HG03095 (cell line): ENCODE data around the gene AGAP4.
"Not testable (repeated sequence)": the region's sequence is repeated elsewhere in the genome, so short reads cannot be mapped to it uniquely, and the experiment has no call there.

ENCODE experiments used
- ATAC-seq: cut with Tn5 transposase; IDR thresholded peaks from one replicate; pipeline ENCODE4 v1.9.1; 2021; ENCODE audit warnings: moderate library complexity; ENCODE audit not compliant: unreplicated experiment

Gene AGAP4

DNA sequence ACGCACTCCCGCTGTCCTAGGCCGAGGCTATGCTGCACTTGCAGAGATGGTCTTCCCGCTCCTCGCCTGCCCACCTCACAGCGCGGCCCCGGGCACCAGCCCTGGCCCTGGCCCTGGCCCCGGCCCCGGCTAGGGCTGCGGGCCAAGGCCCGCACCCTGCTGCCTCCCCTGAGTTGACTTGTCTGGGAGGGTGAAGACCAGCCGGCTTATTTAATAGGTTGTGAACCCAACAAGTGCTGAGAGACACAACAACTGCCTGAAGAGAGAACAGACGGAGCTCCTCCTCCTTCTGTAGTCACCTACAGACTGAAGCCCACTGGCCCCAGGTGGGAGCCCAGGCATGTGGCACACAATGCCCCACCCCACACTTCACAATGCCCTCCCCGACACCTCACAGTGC lies at the start of gene AGAP4:
AGAP4 (minus strand) TSS at position 101 of the 400 bp plus-strand sequence. CDS start 153 bp downstream, outside the sequence.
- ATAC-seq: not testable (repeated sequence)

DNA sequence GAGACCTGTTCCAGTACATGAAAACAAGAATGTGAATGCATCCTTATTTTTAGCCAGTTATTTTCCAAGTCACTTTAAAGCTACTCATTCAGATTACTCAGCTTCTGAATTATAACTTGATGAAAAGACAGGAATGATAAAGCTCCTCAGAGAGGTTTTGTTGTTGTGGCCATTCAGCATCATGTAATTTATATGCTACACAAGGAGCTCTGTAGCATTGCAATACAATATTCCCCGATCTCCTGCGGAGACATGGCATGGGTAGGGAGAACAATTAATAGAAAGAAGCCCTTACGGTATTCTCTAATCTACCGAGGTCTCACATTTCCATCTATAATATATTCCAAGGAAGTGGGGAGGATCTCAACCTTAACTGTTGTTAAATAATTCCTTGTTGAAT lies 43.4 kb upstream of the AGAP4 start:
- not testable (repeated sequence) for ATAC-seq

- ATAC-seq: not testable (repeated sequence)
Observed at GRCh38 chr10:45889539-45890230, 42.4 kb upstream of the AGAP4 start.

DNA sequence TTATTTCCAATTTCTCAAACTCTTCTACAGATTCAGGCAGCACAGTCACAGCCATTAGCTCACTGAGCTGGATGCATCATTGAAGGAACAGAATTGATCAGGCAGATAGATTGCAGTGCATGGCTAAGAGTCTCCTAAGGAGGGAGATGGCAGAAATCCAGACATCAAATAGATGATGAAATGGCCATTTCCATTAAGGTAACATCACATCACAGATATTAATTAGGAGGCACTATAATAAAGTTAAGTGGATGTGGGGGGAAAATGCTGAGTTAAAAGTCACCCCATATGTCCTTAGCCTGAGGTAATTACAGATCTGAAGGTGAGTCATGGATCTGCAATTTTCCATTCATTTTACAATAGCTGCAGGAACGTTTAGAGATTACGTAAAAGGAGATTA lies 35.6 kb upstream of the AGAP4 start:
- not testable (repeated sequence) for ATAC-seq

GRCh38 chr10:45865404-45865803 lies 18.1 kb upstream of the AGAP4 start:
- not testable (repeated sequence) for ATAC-seq

GRCh38 chr10:45864264-45864663 lies 17.0 kb upstream of the AGAP4 start:
- not testable (repeated sequence) for ATAC-seq

- not testable (repeated sequence) for ATAC-seq
Observed at GRCh38 chr10:45863632-45864031, 16.3 kb upstream of the AGAP4 start.

DNA sequence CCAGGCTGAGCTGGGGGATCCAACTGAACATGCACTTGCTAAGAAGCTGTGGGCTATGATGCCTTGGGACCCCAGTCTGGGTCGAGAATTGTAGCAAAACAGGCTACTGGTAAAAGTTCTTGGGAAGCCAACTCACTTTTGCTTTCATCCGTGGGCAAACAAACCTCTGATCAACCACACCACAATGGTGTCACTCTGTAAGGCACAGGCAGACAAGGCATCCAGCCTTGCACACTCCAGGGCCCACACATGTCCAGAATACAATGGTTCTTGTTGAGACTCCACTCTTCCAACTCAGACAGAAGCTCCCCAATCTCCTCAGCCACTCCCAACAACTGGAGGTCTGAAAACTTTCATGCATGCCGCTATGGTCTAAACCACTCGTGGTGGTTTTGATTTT lies 10.6 kb upstream of the AGAP4 start:
- ATAC-seq: not testable (repeated sequence)

GRCh38 chr10:45848467-45848866 lies 1.2 kb upstream of the AGAP4 start:
- ATAC-seq: not testable (repeated sequence)

- not testable (repeated sequence) for ATAC-seq
Observed at GRCh38 chr10:45822918-45823317, 24.4 kb downstream of the AGAP4 start.

GRCh38 chr10:45820107-45820830 lies 27.0 kb downstream of the AGAP4 start:
- not testable (repeated sequence) for ATAC-seq

DNA sequence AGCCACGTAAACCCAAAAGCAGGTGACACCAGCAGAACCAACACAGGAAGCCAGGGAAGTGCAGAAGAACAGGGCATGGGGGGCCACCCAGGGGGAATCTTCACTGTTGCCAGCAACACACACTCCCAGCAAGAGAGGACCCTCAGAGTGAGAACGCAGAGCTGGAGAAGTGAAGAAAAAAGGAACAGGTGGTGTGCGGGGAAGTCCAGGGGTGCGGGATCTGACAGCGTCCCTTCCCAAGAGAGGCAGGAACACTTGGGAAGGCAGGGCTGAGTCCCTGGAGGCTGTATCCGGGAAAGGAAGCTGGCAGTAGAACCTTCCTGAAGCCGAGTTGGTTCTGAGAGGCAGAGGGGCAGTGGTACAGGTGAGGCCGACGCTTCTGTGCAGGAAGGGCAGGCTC lies 27.7 kb downstream of the AGAP4 start:
- no peak for ATAC-seq

DNA sequence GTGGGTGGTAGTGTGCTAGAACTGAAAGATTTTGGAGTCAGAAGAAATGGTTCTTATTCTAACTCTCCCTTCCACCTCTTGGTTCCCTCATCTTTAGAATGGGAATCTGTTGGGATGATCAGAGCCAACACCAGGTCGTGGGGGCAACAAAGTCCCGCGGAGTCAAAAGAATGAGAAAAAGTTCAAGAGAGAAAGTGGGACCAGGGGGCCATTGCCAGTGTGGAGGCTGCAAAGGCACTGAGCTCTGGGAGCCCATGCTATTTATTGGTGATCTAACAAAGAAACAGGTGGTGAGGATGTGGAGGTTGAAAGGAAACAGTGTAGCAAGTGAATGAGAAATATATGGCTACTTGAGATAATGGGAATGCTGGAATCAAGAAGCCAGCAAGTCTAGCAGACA lies 29.4 kb downstream of the AGAP4 start:
- ATAC-seq: no peak

- ATAC-seq: no peak
Observed at GRCh38 chr10:45817130-45817859, 30.0 kb downstream of the AGAP4 start.

- ATAC-seq: not testable (repeated sequence)
Observed at GRCh38 chr10:45814146-45814545, 33.2 kb downstream of the AGAP4 start.

DNA sequence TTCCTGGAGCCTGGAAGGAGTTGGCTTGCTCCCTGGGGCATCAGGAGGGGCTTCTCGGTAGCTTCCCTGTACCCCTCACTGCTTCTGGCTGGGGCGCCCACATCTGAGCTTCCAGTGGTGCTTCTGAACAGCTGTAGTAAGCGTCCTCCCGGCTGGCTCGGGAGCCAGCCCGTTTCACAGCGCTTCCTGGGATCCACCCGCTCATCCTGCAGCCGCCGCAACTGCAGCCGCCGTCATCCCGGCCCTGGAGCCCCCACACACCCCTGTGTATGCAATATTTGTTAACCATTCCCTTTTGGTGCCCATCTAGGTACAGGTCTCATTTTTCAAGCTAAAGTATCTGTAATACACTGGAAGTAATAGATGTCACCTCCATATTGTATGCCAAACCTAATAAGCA lies 34.3 kb downstream of the AGAP4 start:
- not testable (repeated sequence) for ATAC-seq

DNA sequence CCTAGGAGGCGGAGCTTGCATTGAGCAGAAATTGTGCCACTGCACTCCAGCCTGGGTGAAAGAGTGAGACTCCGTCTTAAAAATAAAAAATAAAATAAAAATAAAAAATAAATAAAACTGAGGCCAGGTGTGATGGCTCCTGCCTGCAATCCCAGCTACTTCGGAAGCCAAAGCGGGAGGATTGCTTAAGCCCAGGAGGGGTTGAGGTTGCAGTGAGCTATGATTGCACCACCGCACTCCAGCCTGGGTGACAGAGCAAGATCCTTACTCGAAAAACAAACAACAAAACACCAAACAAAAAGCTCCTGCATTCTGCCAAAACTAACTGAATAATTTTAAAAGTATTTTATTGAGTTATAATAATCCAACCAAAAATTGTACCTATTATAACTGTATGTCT lies 36.2 kb downstream of the AGAP4 start:
- no peak for ATAC-seq

DNA sequence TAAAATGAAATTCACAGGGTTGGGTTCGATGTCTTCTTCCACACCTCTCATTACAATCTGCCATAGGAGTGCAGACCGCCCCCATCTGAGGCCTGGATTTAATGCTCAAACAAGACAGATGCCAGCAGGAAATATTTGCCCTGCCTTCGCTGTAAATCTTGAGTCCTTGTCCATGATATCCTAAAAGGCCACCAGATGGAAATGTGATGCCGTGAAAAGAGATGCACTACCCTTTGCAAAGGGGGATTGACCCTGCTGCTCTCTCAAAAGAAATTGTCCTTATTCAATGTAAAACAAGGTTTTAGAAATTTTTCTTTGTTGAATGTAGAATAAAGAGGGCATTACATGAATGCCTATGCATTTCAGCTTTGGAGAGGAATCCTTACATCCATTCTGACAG lies 37.5 kb downstream of the AGAP4 start:
- no peak for ATAC-seq

GRCh38 chr10:45804996-45805395 lies 42.3 kb downstream of the AGAP4 start:
- not testable (repeated sequence) for ATAC-seq

DNA sequence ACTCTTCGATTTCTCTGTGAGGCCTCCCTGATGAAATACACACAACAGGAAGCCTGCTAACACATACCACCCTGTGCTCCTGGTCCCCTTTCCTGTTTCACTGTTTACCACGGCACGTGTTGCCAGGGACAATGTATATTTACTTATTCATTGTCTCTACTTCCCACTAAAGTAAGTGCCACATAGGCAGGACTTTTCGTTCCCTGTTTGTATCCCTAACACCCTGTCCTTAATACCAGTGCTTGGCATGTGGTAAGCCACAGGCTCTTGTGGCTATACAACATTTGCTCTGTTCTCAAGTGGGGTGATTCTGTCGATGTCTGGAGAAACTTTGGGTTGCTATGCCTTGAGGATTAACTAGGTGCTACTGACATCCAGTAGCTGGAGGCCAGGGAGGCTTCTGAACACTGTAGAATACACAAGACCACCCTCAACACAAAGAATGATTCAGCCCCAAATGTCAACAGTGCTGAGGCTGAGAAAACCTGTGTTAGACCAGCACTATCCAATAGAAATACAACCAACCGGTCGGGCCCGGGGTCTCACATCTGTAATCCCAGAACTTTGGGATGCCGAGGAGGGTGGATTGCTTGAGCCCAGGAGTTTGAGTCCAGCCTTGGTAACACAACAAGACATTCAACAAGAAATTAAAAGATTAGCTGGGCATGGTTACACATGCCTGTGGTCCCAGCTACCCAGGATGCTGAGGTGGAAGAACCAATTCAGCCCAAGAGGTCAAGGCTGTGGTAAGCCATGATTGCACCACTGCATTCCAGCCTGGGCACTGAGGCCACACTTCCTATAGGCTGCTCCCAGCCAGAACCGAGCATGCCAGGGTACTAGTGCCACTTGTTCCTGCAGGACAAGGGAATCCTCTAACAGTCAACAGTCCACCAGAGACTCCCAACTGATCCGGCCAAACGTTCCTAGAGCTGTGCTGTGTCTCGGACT lies 44.0 kb downstream of the AGAP4 start:
- ATAC-seq: not testable (repeated sequence)
